SW480 (cell line): ENCODE results near the gene CALCB.
A peak's percentile ranks its signal among the peaks of the same experiment; 100 is the strongest.

Experiments used
- DNase-seq: peaks from one replicate; pipeline ENCODE4 v3.0.0-alpha.2; 2016; ENCODE audit warnings: low spot score

CALCB gene

GRCh38 chr11:15118431-15118830 is 45.0 kb downstream of the CALCB start:
- DNase-seq = no peak

- DNase-seq = no peak
These were observed 46.0 kb downstream of the CALCB start for GRCh38 chr11:15119352-15119751.

GRCh38 chr11:15119826-15120225 is 46.4 kb downstream of the CALCB start:
- DNase-seq = no peak

GRCh38 chr11:15123849-15124248 is 50.5 kb downstream of the CALCB start:
- peak; percentile 77 for DNase-seq

GRCh38 chr11:15124528-15124927 is 51.1 kb downstream of the CALCB start:
- DNase-seq = no peak

GRCh38 chr11:15127341-15127740 is 53.9 kb downstream of the CALCB start:
- DNase-seq = no peak
